AG04449 (cell line): ENCODE measurements around the gene ERC2.

Experiments
- CTCF ChIA-PET: fragments of 350-600 bp; formaldehyde crosslinking; extraction: SDS; loops from one replicate; lab custom pipeline; 2021; ENCODE audit warnings: antibody characterized with exemption; lab: Yijun Ruan, JAX
- POLR2A ChIA-PET: fragments of 400-600, 350-600 bp; formaldehyde crosslinking; extraction: SDS; loops from one replicate; lab custom pipeline; 2020; ENCODE audit warnings: antibody characterized with exemption, inconsistent platforms; lab: Yijun Ruan, JAX
- DNase-seq: peaks from one replicate; pipeline ENCODE4 v3.0.0-alpha.2; 2010; ENCODE audit warnings: low read depth, low spot score
- H3K4me3 ChIP-seq: 2 replicates; pipeline ENCODE4 v1.5.1; 2011; ENCODE audit warnings: low read depth, mild to moderate bottlenecking, control low read depth, low read length
- CTCF ChIP-seq: IDR thresholded peaks from one replicate; pipeline ENCODE4 v1.5.1; 2011; ENCODE audit warnings: mild to moderate bottlenecking, moderate library complexity, low read length, control low read depth, inconsistent platforms; ENCODE audit not compliant: insufficient read depth; ENCODE audit errors: missing control alignments

Gene ERC2

GRCh38 chr3:55988905-55989304, 479.4 kb downstream of the ERC2 start:
- no peak for TF ChIP-seq CTCF
- no peak for DNase-seq
- ChIA-PET CTCF (no interaction called here), POLR2A (no interaction called here)
- no peak overlapping the region for H3K4me3 ChIP-seq

- ChIA-PET POLR2A (no interaction called here), CTCF (no interaction called here)
- DNase-seq, result no peak
- H3K4me3 ChIP-seq, result no peak overlapping the region
- TF ChIP-seq CTCF, result no peak
Observed at GRCh38 chr3:55984626-55985025, 483.6 kb downstream of the ERC2 start.

GRCh38 chr3:55978953-55979352, 489.3 kb downstream of the ERC2 start:
- TF ChIP-seq CTCF, result no peak
- DNase-seq, result no peak
- POLR2A ChIA-PET, result no interaction called here
- CTCF ChIA-PET, result no interaction called here
- H3K4me3 ChIP-seq, result no peak overlapping the region

- TF ChIP-seq CTCF, result no peak
- H3K4me3 ChIP-seq, result no peak overlapping the region
- POLR2A ChIA-PET, result no interaction called here
- no peak for DNase-seq
- CTCF ChIA-PET, result no interaction called here
Observed at GRCh38 chr3:55974421-55975165, 493.7 kb downstream of the ERC2 start.

GRCh38 chr3:55969634-55970033, 498.6 kb downstream of the ERC2 start:
- TF ChIP-seq CTCF, result no peak
- ChIA-PET POLR2A (no interaction called here), CTCF (no interaction called here)
- no peak for DNase-seq
- H3K4me3 ChIP-seq, result no peak overlapping the region

DNA sequence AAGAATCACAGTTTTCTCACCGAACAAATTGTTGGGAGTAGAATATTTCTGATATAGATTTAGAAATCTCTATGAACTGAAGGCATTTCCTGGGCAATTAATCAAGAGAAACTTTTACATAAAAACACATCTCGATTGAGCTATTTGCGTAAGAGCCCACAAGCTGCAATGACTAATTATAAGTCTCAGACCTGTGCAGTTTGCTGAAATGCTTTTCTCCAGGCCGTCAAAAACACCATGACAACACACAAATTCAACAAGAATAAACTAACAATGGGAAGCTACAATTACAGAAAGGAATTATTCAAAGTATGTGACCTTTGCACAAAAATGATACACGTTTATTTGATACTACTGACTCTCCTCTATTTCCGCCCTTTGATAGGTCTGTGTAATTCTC, 499.9 kb downstream of the ERC2 start:
- no peak overlapping the region for H3K4me3 ChIP-seq
- no peak for TF ChIP-seq CTCF
- ChIA-PET CTCF (no interaction called here), POLR2A (no interaction called here)
- DNase-seq, result no peak
